Stomach (tissue), 9 donors: ENCODE data around the gene INIP. TPM values are rescaled to one million over a fixed set of nuclear protein-coding genes. Genes with fewer than 3 reads are reported as not detected.

Experiments used
- DNase-seq, 2 donors: peaks; one replicate each; pipeline versions ENCODE4 v3.0.0 to v3.0.0-alpha.2; 2013 to 2019
- H3K27ac ChIP-seq, 5 donors: fragments of 200-600 bp in 4 of 5; sonication (generic) in 4 of 5; one replicate each; pipeline ENCODE4 v1.5.1; 2013 to 2019; ENCODE audit warnings: mild to moderate bottlenecking in 1 of 5, moderate library complexity in 1 of 5
- H3K27me3 ChIP-seq, 3 donors: fragments of 200-600 bp; sonication (generic); one replicate each; pipeline ENCODE4 v1.5.1; 2017 to 2019; ENCODE audit warnings: mixed run types in 1 of 3
- H3K36me3 ChIP-seq, 4 donors: fragments of 200-600 bp; sonication (generic); 1 replicate in 3 of 4; 2 replicates in 1 of 4; pipeline ENCODE4 v1.5.1; 2016 to 2019
- H3K4me1 ChIP-seq, 4 donors: fragments of 200-600 bp; sonication (generic); one replicate each; pipeline ENCODE4 v1.5.1; 2016 to 2019
- H3K4me3 ChIP-seq, 4 donors: fragments of 200-600 bp; sonication (generic) in 3 of 4; one replicate each; pipeline ENCODE4 v1.5.1; 2016 to 2019; ENCODE audit warnings: mild to moderate bottlenecking in 1 of 4
- H3K9me3 ChIP-seq, 4 donors: fragments of 200-600 bp; sonication (generic); one replicate each; pipeline ENCODE4 v1.5.1; 2016 to 2019
- CTCF ChIP-seq, 7 experiments: fragments of 450-650 bp in 4 of 7; fragments of 200-600 bp in 3 of 7; sonication (generic) in 3 of 7; IDR thresholded peaks; one replicate each; pipeline ENCODE4 v1.5.1; 2016 to 2019; ENCODE audit warnings: antibody characterized with exemption in 7 of 7, control low read depth in 2 of 7, mild to moderate bottlenecking in 1 of 7
- EP300 ChIP-seq: sonication (generic); formaldehyde crosslinking; IDR thresholded peaks from one replicate; pipeline ENCODE4 v1.6.1; 2017; ENCODE audit warnings: antibody characterized with exemption
- POLR2A ChIP-seq, 4 donors: fragments of 450-650 bp; IDR thresholded peaks; one replicate each; pipeline ENCODE4 v1.6.1; 2016; ENCODE audit warnings: antibody characterized with exemption in 4 of 4, control low read depth in 2 of 4, mild to moderate bottlenecking in 1 of 4, moderate library complexity in 1 of 4
- POLR2AphosphoS5 ChIP-seq, 3 donors: sonication (generic); formaldehyde crosslinking; IDR thresholded peaks; one replicate each; pipeline ENCODE4 v1.6.1; 2016; ENCODE audit warnings: antibody characterized with exemption in 3 of 3
- WGBS, 5 donors: extraction: QIAGEN DNeasy Blood & Tissue Kit in 3 of 5; methylation state at CpG; one replicate each; pipeline versions ENCODE4 v1.1.5 to v1.1.7; 2013 to 2018; 5-methylcytosine and 5-hydroxymethylcytosine counted together
- intact Hi-C: fragments of 100-400 bp; cut with DNase I; formaldehyde crosslinking; loops from one replicate; pipeline ENCODE4 v1.15.1; 2023; ENCODE audit warnings: low total_unique reads
- polyA plus RNA-seq, 3 donors: library from polyadenylated mRNA; stranded (reverse); fragments of 200-250 nt; gene quantifications; one replicate each; pipeline ENCODE4 v1.2.3, GENCODE V29; 2013
- total RNA-seq, 5 donors: library from RNA; depleted of rRNA; stranded (reverse); fragments of >200 nt; gene quantifications; one replicate each; pipeline versions ENCODE4 v1.1.0 to v1.2.3, GENCODE V29; 2014 to 2016
- donor health status: healthy with polysubstance abuse.
- donor health status: Bipolar disorder and iron deficiency.
- donor health status: healthy.

INIP gene
- total and polyA plus RNA-seq, 8 donors: 4.6 to 20.2 (median 12.5) TPM; not detected in 1

GRCh38 chr9:112669326-112669725, 48.6 kb downstream of the INIP start:
- TF ChIP-seq POLR2AphosphoS5 (IDR thresholded peaks at IDR 0.05): no peak
- TF ChIP-seq POLR2A (IDR thresholded peaks at IDR 0.05): no peak
- no peak for TF ChIP-seq CTCF (IDR thresholded peaks at IDR 0.05)
- no peak for TF ChIP-seq EP300
- intact Hi-C loops: no loop called here
- H3K27ac ChIP-seq: no peak overlapping the region
- H3K4me1 ChIP-seq: no peaks in the 10 kb centered on the region
- no peaks in the 10 kb centered on the region for H3K9me3 ChIP-seq
- H3K27me3 ChIP-seq: no peaks in the 10 kb centered on the region
- H3K36me3 ChIP-seq: no peaks in the 10 kb centered on the region
- WGBS, 5 donors: 81 to 92% (median 92%) methylated on average over 2 of the region's 2 CpGs
- no peak overlapping the region for H3K4me3 ChIP-seq
- DNase-seq: no peak

GRCh38 chr9:112665347-112665746, 52.6 kb downstream of the INIP start:
- Histone ChIP-seq H3K9me3 (no peaks in the 10 kb centered on the region), H3K27me3 (no peaks in the 10 kb centered on the region), H3K4me1 (no peaks in the 10 kb centered on the region), H3K27ac (no peak overlapping the region), H3K36me3 (peaks cover 0 to 7% (median 0%) of the 10 kb centered on the region in 4 donors), H3K4me3 (no peak overlapping the region)
- intact Hi-C loops: no loop called here
- 68 to 76% (median 75%) methylated on average over 4 of the region's 4 CpGs for WGBS, 5 donors
- TF ChIP-seq EP300 (no peak), POLR2A (IDR thresholded peaks at IDR 0.05) (no peak), CTCF (IDR thresholded peaks at IDR 0.05) (no peak), POLR2AphosphoS5 (IDR thresholded peaks at IDR 0.05) (no peak)
- DNase-seq: peak in 1 of 2 donors; percentile 32

- Histone ChIP-seq H3K27ac (no peak overlapping the region), H3K4me3 (no peak overlapping the region), H3K36me3 (peaks cover 3 to 15% (median 6%) of the 10 kb centered on the region in 4 donors), H3K9me3 (no peaks in the 10 kb centered on the region), H3K27me3 (no peaks in the 10 kb centered on the region), H3K4me1 (no peaks in the 10 kb centered on the region)
- no peak for DNase-seq
- TF ChIP-seq EP300 (no peak), CTCF (IDR thresholded peaks at IDR 0.05) (no peak), POLR2AphosphoS5 (IDR thresholded peaks at IDR 0.05) (no peak), POLR2A (IDR thresholded peaks at IDR 0.05) (no peak)
- 90 to 95% (median 93%) methylated on average over 3 of the region's 3 CpGs for WGBS, 5 donors
- intact Hi-C loops: no loop called here
Observed at GRCh38 chr9:112664531-112664930, 53.4 kb downstream of the INIP start.

- WGBS, 5 donors: 91 to 97% (median 93%) methylated on average over 5 of the region's 5 CpGs
- Histone ChIP-seq H3K27ac (no peak overlapping the region), H3K36me3 (peaks cover 7 to 20% (median 11%) of the 10 kb centered on the region in 4 donors), H3K27me3 (no peaks in the 10 kb centered on the region), H3K4me1 (no peaks in the 10 kb centered on the region), H3K9me3 (no peaks in the 10 kb centered on the region), H3K4me3 (no peak overlapping the region)
- no peak for DNase-seq
- intact Hi-C loops: no loop called here
- TF ChIP-seq POLR2A (IDR thresholded peaks at IDR 0.05) (no peak), POLR2AphosphoS5 (IDR thresholded peaks at IDR 0.05) (no peak), EP300 (no peak), CTCF (IDR thresholded peaks at IDR 0.05) (no peak)
Observed at GRCh38 chr9:112663681-112664080, 54.2 kb downstream of the INIP start.
